K562 (cell line): ENCODE data around the gene EDNRB. TPM values are rescaled to one million over a fixed set of nuclear protein-coding genes. Genes with fewer than 3 reads are reported as not detected.

Source experiments
- ATAC-seq: fragments of 200-7000 bp; cut with Tn5 transposase; 3 replicates; pipeline ENCODE4 v1.9.1; 2020; ENCODE audit warnings: moderate library complexity
- BruUV-seq: library from RNA; stranded (reverse); fragments of 400-500 nt; replicated peaks from 2 replicates; lab custom pipeline; 2021; lab: Mats Ljungman, UMichigan
- CTCF ChIA-PET: fragments of 300-600 bp; formaldehyde crosslinking; extraction: SDS; loops from one replicate; lab custom pipeline; 2021; ENCODE audit warnings: low intra/inter-chr PET ratio; lab: Yijun Ruan, JAX
- POLR2A ChIA-PET: fragments of 300-600, 350-650 bp; sonication (Branson Sonifier 250); formaldehyde crosslinking; extraction: SDS; loops from one replicate; lab custom pipeline; 2021; ENCODE audit warnings: antibody characterized with exemption, inconsistent platforms; lab: Yijun Ruan, JAX
- DNase-seq, 4 experiments: peaks; one replicate each; pipeline versions ENCODE4 v3.0.0 to v3.0.0-alpha.2; 2011 to 2018; ENCODE audit warnings: low spot score in 3 of 4, mixed read lengths in 3 of 4; ENCODE audit errors: extremely low read depth in 1 of 4
- FAIRE-seq: peaks from 2 replicates; lab custom pipeline; 2011; peaks lifted over from hg19 to GRCh38; lab: Jason Lieb, UNC
- H2AFZ ChIP-seq: 2 replicates; pipeline ENCODE4 v1.6.0; 2011; ENCODE audit warnings: low read depth, low read length, control low read depth, inconsistent platforms
- H3K27ac ChIP-seq: fragments of 200-600 bp; 3 replicates; pipeline ENCODE4 v1.8.0; 2011; ENCODE audit warnings: low read depth, mild to moderate bottlenecking, control low read depth, inconsistent platforms, low read length, moderate library complexity, mixed read lengths; ENCODE audit errors: extremely low read depth
- H3K27me3 ChIP-seq, 2 experiments: fragments of 300-600 bp in 1 of 2; 2 replicates in 1 of 2; 3 replicates in 1 of 2; pipeline versions ENCODE4 v1.6.0 to v1.8.0; 2011; ENCODE audit warnings: inconsistent platforms in 2 of 2, low read length in 2 of 2, mild to moderate bottlenecking in 1 of 2, mixed read lengths in 1 of 2, moderate library complexity in 1 of 2; ENCODE audit not compliant: control insufficient read depth in 2 of 2, insufficient read depth in 2 of 2
- H3K36me3 ChIP-seq: fragments of 300-600 bp; 3 replicates; pipeline ENCODE4 v1.8.0; 2011; ENCODE audit warnings: mild to moderate bottlenecking, low read length, inconsistent platforms; ENCODE audit not compliant: control insufficient read depth, insufficient read depth
- H3K4me1 ChIP-seq, 2 experiments: fragments of 200-600 bp in 1 of 2; replicated peaks in 1 of 2; 2 replicates in 1 of 2; 3 replicates in 1 of 2; pipeline versions ENCODE4 v1.5.1 to v1.8.0; 2011; ENCODE audit warnings: inconsistent platforms in 2 of 2, low read length in 2 of 2, mild to moderate bottlenecking in 1 of 2, mixed read lengths in 1 of 2, moderate library complexity in 1 of 2; ENCODE audit not compliant: control insufficient read depth in 2 of 2, insufficient read depth in 2 of 2
- H3K4me2 ChIP-seq: 2 replicates; pipeline ENCODE4 v1.6.1; 2011; ENCODE audit warnings: low read length, control low read depth, inconsistent platforms, mixed read lengths; ENCODE audit not compliant: insufficient read depth
- H3K4me3 ChIP-seq: fragments of 200-600 bp; sonication (generic), shearing (Covaris generic); 2 replicates; pipeline ENCODE4 v1.5.1; 2016; ENCODE audit warnings: control low read depth, inconsistent platforms
- H3K79me2 ChIP-seq: fragments of 200-600 bp; 3 replicates; pipeline ENCODE4 v1.8.0; 2011; ENCODE audit warnings: low read length, inconsistent platforms; ENCODE audit not compliant: control insufficient read depth, insufficient read depth
- H3K9ac ChIP-seq, 2 experiments: 2 replicates each; pipeline versions ENCODE4 v1.6.0 to v1.6.1; 2011; ENCODE audit warnings: low read depth in 2 of 2, low read length in 2 of 2, control low read depth in 1 of 2, inconsistent platforms in 1 of 2, mild to moderate bottlenecking in 1 of 2, mixed read lengths in 1 of 2; ENCODE audit not compliant: insufficient read depth in 1 of 2
- H3K9me1 ChIP-seq: one replicate; pipeline ENCODE4 v1.6.0; 2011; ENCODE audit warnings: inconsistent platforms, mild to moderate bottlenecking, low read length, moderate library complexity; ENCODE audit not compliant: control insufficient read depth, insufficient read depth
- H3K9me3 ChIP-seq: replicated peaks from 2 replicates; pipeline ENCODE4 v1.5.1; 2011; ENCODE audit warnings: low read depth, low read length, inconsistent platforms; ENCODE audit not compliant: control insufficient read depth, insufficient read depth
- H4K20me1 ChIP-seq: replicated peaks from 2 replicates; pipeline ENCODE4 v1.6.1; 2011; ENCODE audit warnings: low read length, inconsistent platforms, mixed read lengths; ENCODE audit not compliant: control insufficient read depth, insufficient read depth
- EP400 ChIP-seq: fragments of 450-650 bp; IDR thresholded peaks from 2 replicates; pipeline ENCODE4 v1.6.1; 2017; ENCODE audit warnings: antibody characterized with exemption, mild to moderate bottlenecking, moderate library complexity
- ILF3 ChIP-seq: fragments of 450-650 bp; IDR thresholded peaks from 2 replicates; pipeline ENCODE4 v1.6.1; 2018; ENCODE audit warnings: antibody characterized with exemption, mild to moderate bottlenecking, moderate library complexity, borderline replicate concordance
- KLF1 ChIP-seq: fragments of 450-650 bp; IDR thresholded peaks from 2 replicates; pipeline ENCODE4 v1.6.1; 2016; ENCODE audit warnings: missing genetic modification characterization, missing compliant biosample characterization
- NCOA4 ChIP-seq: fragments of 450-650 bp; IDR thresholded peaks from 2 replicates; pipeline ENCODE4 v1.6.1; 2018; ENCODE audit warnings: mild to moderate bottlenecking; ENCODE audit not compliant: partially characterized antibody
- NFE2 ChIP-seq: IDR thresholded peaks from 2 replicates; pipeline ENCODE4 v1.6.1; 2014; ENCODE audit warnings: antibody characterized with exemption, low read depth
- PCBP2 ChIP-seq: fragments of 200-400 bp; formaldehyde crosslinking; IDR thresholded peaks from 2 replicates; pipeline ENCODE4 v1.6.1; 2018; ENCODE audit warnings: low read length, low read depth, mild to moderate bottlenecking, moderate library complexity; ENCODE audit not compliant: poor library complexity, severe bottlenecking
- PHF20 ChIP-seq: fragments of 450-650 bp; IDR thresholded peaks from 2 replicates; pipeline ENCODE4 v1.6.1; 2018; ENCODE audit not compliant: partially characterized antibody
- TCF7L2 ChIP-seq: fragments of 150-350 bp; IDR thresholded peaks from 2 replicates; pipeline ENCODE4 v1.6.1; 2016; ENCODE audit warnings: low read depth, mild to moderate bottlenecking, low read length, moderate library complexity
- ZNF316 ChIP-seq: fragments of 450-650 bp; IDR thresholded peaks from 2 replicates; pipeline ENCODE4 v1.6.1; 2016
- whole genome bisulfite sequencing: fragments of 100-300 bp; shearing (Covaris generic); methylation state at CpG from one replicate; pipeline ENCODE4 v1.1.6; 2016; ENCODE audit warnings: low coverage, mixed read lengths; ENCODE audit not compliant: insufficient coverage; ENCODE audit errors: missing lambda C conversion rate; 5-methylcytosine and 5-hydroxymethylcytosine counted together
- in situ Hi-C: fragments of 300-500 bp; cut with MboI; formaldehyde crosslinking; loops from 4 replicates; pipeline ENCODE4 v1.15.0; 2018; ENCODE audit warnings: inconsistent platforms, mixed read lengths
- intact Hi-C: fragments of 100-400 bp; cut with micrococcal nuclease; formaldehyde crosslinking; loops from 2 replicates; pipeline ENCODE4 v1.14.2; 2022
- polyA plus RNA-seq, 8 experiments: library from polyadenylated mRNA; depleted of rRNA in 4 of 8; stranded (reverse) in 5 of 8; unstranded in 3 of 8; fragments of >200 nt; fragmentation: Nextera tagmentation in 2 of 8; fragmentation: Illumina TruSeq in 1 of 8; extraction: Ambion mirVana in 2 of 8; extraction: Trizol in 1 of 8; gene quantifications; 2 replicates each; pipeline versions ENCODE4 v1.2.1 to v1.2.3, GENCODE V29; 2011 to 2014; ENCODE audit warnings: inconsistent platforms in 1 of 8, missing spikeins in 1 of 8
- total RNA-seq, 7 experiments: library from RNA; depleted of rRNA in 6 of 7; stranded (reverse); fragments of >200 nt in 6 of 7; fragmentation: Illumina TruSeq in 2 of 7; extraction: Trizol in 2 of 7; gene quantifications; 2 replicates each; pipeline versions ENCODE4 v1.2.1 to v1.2.3, GENCODE V29; 2011 to 2021; ENCODE audit warnings: low replicate concordance in 1 of 7
- TF ChIP-seq, protein P1 (sequence below): fragments of 450-650 bp; IDR thresholded peaks from 2 replicates; pipeline ENCODE4 v1.6.1; 2016; ENCODE audit warnings: antibody characterized with exemption
- TF ChIP-seq, protein P2 (sequence below): fragments of 450-650 bp; formaldehyde crosslinking; IDR thresholded peaks from 2 replicates; pipeline ENCODE4 v1.4.0; 2020; ENCODE audit warnings: mild to moderate bottlenecking, moderate library complexity
- TF ChIP-seq, protein P3 (sequence below): fragments of 250-450 bp; sonication (Bioruptor Pico); IDR thresholded peaks from 2 replicates; pipeline ENCODE4 v1.4.0; 2020
- TF ChIP-seq, protein P4 (sequence below): fragments of 450-650 bp; IDR thresholded peaks from 2 replicates; pipeline ENCODE4 v1.6.1; 2017; ENCODE audit warnings: antibody characterized with exemption
- TF ChIP-seq, protein P5 (sequence below): IDR thresholded peaks from 2 replicates; pipeline ENCODE4 v1.6.1; 2012; ENCODE audit warnings: low read depth, low read length, improper control_type of control experiment, borderline replicate concordance
- TF ChIP-seq, protein P6 (sequence below): fragments of 250-450 bp; sonication (Bioruptor Pico); IDR thresholded peaks from 2 replicates; pipeline ENCODE4 v1.6.1; 2021; ENCODE audit warnings: mild to moderate bottlenecking

The EDNRB gene
- total and polyA plus RNA-seq, 9 of the 15 experiments (the other 6 are each of a cell fraction or from before 2014, with no cell fraction given) = 0.04 TPM; not detected in 8

DNA sequence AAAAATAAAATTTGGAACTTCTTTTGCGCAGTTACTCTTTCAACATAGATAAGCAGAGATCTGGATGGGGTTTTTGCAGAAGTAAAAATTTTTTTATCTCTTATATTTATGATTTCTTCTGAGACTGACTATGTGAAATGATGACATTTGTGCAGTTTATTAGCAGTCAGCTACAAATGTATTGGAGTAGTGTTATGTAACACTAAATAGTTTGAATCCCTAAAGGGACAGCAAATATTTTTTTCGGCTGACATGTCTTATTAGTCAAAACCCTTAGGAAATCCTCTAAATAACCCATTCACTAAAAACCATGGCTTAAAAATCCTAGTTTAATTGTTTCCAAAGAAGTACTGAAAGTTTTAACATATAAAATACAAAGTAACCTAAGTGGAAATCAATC, 48.0 kb upstream of the EDNRB start:
- DNase-seq (no peak), ATAC-seq (no peak), FAIRE-seq (no peak)
- no TSS peak for BruUV-seq
- CTCF ChIA-PET = no interaction called here
- Histone ChIP-seq H3K4me2 (no peak overlapping the region), H3K4me1 (no peaks in the 10 kb centered on the region), H3K79me2 (no peaks in the 10 kb centered on the region), H3K4me3 (no peak overlapping the region), H3K27me3 (no peaks in the 10 kb centered on the region), H4K20me1 (no peaks in the 10 kb centered on the region), H3K9me1 (no peaks in the 10 kb centered on the region), H3K9me3 (no peaks in the 10 kb centered on the region), H3K27ac (no peak overlapping the region), H2AFZ (no peak overlapping the region), H3K36me3 (no peaks in the 10 kb centered on the region), H3K9ac (no peak overlapping the region)
- intact Hi-C loops (no loop called here), in situ Hi-C loops (no loop called here)
- whole genome bisulfite sequencing = 0% methylated on average over 2 of the region's 2 CpGs
- POLR2A ChIA-PET = no interaction called here
- TF ChIP-seq NFE2 = no peak
- TF ChIP-seq KLF1 (tag) = no peak
- TF ChIP-seq, protein P1, sequence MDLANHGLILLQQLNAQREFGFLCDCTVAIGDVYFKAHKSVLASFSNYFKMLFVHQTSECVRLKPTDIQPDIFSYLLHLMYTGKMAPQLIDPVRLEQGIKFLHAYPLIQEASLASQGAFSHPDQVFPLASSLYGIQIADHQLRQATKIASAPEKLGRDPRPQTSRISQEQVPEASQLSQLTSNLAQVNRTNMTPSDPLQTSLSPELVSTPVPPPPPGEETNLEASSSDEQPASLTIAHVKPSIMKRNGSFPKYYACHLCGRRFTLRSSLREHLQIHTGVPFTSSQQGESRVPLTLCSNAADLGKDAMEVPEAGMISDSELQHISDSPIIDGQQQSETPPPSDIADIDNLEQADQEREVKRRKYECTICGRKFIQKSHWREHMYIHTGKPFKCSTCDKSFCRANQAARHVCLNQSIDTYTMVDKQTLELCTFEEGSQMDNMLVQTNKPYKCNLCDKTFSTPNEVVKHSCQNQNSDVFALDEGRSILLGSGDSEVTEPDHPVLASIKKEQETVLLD = no peak
- no peak for TF ChIP-seq TCF7L2
- TF ChIP-seq, protein P2, sequence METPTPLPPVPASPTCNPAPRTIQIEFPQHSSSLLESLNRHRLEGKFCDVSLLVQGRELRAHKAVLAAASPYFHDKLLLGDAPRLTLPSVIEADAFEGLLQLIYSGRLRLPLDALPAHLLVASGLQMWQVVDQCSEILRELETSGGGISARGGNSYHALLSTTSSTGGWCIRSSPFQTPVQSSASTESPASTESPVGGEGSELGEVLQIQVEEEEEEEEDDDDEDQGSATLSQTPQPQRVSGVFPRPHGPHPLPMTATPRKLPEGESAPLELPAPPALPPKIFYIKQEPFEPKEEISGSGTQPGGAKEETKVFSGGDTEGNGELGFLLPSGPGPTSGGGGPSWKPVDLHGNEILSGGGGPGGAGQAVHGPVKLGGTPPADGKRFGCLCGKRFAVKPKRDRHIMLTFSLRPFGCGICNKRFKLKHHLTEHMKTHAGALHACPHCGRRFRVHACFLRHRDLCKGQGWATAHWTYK (CRISPR knock-in tag) = no peak
- TF ChIP-seq, protein P3, sequence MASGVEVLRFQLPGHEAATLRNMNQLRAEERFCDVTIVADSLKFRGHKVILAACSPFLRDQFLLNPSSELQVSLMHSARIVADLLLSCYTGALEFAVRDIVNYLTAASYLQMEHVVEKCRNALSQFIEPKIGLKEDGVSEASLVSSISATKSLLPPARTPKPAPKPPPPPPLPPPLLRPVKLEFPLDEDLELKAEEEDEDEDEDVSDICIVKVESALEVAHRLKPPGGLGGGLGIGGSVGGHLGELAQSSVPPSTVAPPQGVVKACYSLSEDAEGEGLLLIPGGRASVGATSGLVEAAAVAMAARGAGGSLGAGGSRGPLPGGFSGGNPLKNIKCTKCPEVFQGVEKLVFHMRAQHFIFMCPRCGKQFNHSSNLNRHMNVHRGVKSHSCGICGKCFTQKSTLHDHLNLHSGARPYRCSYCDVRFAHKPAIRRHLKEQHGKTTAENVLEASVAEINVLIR = no peak
- TF ChIP-seq, protein P4, sequence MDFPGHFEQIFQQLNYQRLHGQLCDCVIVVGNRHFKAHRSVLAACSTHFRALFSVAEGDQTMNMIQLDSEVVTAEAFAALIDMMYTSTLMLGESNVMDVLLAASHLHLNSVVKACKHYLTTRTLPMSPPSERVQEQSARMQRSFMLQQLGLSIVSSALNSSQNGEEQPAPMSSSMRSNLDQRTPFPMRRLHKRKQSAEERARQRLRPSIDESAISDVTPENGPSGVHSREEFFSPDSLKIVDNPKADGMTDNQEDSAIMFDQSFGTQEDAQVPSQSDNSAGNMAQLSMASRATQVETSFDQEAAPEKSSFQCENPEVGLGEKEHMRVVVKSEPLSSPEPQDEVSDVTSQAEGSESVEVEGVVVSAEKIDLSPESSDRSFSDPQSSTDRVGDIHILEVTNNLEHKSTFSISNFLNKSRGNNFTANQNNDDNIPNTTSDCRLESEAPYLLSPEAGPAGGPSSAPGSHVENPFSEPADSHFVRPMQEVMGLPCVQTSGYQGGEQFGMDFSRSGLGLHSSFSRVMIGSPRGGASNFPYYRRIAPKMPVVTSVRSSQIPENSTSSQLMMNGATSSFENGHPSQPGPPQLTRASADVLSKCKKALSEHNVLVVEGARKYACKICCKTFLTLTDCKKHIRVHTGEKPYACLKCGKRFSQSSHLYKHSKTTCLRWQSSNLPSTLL = no peak
- no peak for TF ChIP-seq ZNF316
- no peak for TF ChIP-seq ILF3
- TF ChIP-seq NCOA4 = no peak
- TF ChIP-seq EP400 = no peak
- TF ChIP-seq, protein P5, sequence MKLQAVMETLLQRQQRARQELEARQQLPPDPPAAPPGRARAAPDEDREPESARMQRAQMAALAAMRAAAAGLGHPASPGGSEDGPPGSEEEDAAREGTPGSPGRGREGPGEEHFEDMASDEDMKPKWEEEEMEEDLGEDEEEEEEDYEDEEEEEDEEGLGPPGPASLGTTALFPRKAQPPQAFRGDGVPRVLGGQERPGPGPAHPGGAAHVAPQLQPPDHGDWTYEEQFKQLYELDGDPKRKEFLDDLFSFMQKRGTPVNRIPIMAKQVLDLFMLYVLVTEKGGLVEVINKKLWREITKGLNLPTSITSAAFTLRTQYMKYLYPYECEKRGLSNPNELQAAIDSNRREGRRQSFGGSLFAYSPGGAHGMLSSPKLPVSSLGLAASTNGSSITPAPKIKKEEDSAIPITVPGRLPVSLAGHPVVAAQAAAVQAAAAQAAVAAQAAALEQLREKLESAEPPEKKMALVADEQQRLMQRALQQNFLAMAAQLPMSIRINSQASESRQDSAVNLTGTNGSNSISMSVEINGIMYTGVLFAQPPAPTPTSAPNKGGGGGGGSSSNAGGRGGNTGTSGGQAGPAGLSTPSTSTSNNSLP = no peak
- TF ChIP-seq, protein P6, sequence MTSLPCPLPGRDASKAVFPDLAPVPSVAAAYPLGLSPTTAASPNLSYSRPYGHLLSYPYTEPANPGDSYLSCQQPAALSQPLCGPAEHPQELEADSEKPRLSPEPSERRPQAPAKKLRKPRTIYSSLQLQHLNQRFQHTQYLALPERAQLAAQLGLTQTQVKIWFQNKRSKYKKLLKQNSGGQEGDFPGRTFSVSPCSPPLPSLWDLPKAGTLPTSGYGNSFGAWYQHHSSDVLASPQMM (CRISPR knock-in tag) = no peak
- no peak for TF ChIP-seq PHF20
- no peak for TF ChIP-seq PCBP2
